Myometrial cell (primary cell): ENCODE measurements around the gene GAS2L2. TPM values are rescaled to one million over a fixed set of nuclear protein-coding genes. Genes with fewer than 3 reads are reported as not detected.

Experiments
- total RNA-seq: library from RNA; depleted of rRNA; stranded (reverse); fragments of >200 nt; gene quantifications from 2 replicates; pipeline ENCODE4 v1.2.3, GENCODE V29; 2015

Gene GAS2L2
- total RNA-seq = not detected in 2 replicates

GRCh38 chr17:35752945-35753764 lies at the start of gene GAS2L2:
GAS2L2 (minus strand) TSS chr17:35753239; CDS start chr17:35752850, 389 bp downstream.

GRCh38 chr17:35795007-35795870 lies 42.2 kb upstream of the GAS2L2 start, which contains the start of gene MMP28:
MMP28 (minus strand) TSS chr17:35795641; CDS start chr17:35795377, 264 bp downstream.

GRCh38 chr17:35760587-35760986 lies 7.5 kb upstream of the GAS2L2 start, which contains the start of gene C17orf50:
C17orf50 (plus strand) TSS chr17:35760887; CDS start chr17:35760942, 55 bp downstream.

GRCh38 chr17:35731239-35731916 lies 21.7 kb downstream of the GAS2L2 start, which contains the start of gene RASL10B:
RASL10B (plus strand) TSS chr17:35731639; CDS start chr17:35735185, 3,546 bp downstream.

Other genes starting within 250 kb of the GAS2L2 start
- not detected in 2 replicates for gene SLFN12L, start 215.6 kb downstream of the GAS2L2 start, total RNA-seq
- gene SLFN14, start 192.4 kb downstream of the GAS2L2 start, total RNA-seq = not detected in 2 replicates
- gene PEX12, start 174.7 kb downstream of the GAS2L2 start, total RNA-seq = 5.5 and 7.2 TPM in 2 replicates
- gene AP2B1, start 165.9 kb downstream of the GAS2L2 start, total RNA-seq = 81.6 and 104 TPM in 2 replicates
- 4.6 TPM in 2 replicates for gene RASL10B, start 21.6 kb downstream of the GAS2L2 start, total RNA-seq
- gene C17orf50, start 7.6 kb upstream of the GAS2L2 start, total RNA-seq = not detected in 2 replicates
- gene MMP28, start 42.4 kb upstream of the GAS2L2 start, total RNA-seq = 6.6 and 9.2 TPM in 2 replicates
- 24.3 and 25.4 TPM in 2 replicates for gene TAF15, start 56.2 kb upstream of the GAS2L2 start, total RNA-seq
- gene HEATR9, start 115.7 kb upstream of the GAS2L2 start, total RNA-seq = not detected in 2 replicates
- not detected in 2 replicates for gene CCL5, start 127.1 kb upstream of the GAS2L2 start, total RNA-seq
- gene RDM1, start 177.5 kb upstream of the GAS2L2 start, total RNA-seq = 0.53 and 0.58 TPM in 2 replicates
- gene LYZL6, start 190.5 kb upstream of the GAS2L2 start, total RNA-seq = not detected in 2 replicates
- gene CCL16, start 228.3 kb upstream of the GAS2L2 start, total RNA-seq = not detected in 2 replicates
- gene CCL14, start 233.5 kb upstream of the GAS2L2 start, total RNA-seq = not detected in 2 replicates
- gene CCL15, start 248.3 kb upstream of the GAS2L2 start, total RNA-seq = not detected in 2 replicates